K562 (cell line): ENCODE measurements around the gene GZF1. TPM values are rescaled to one million over a fixed set of nuclear protein-coding genes. Genes with fewer than 3 reads are reported as not detected.
A peak's percentile ranks its signal among the peaks of the same experiment; 100 is the strongest.

Experiments
- BHLHE40 ChIP-seq: IDR thresholded peaks from 2 replicates; pipeline ENCODE4 v1.6.1; 2011; ENCODE audit warnings: low read length, improper control_type of control experiment
- CEBPG ChIP-seq, 3 experiments: fragments of 200-800 bp in 1 of 3; sonication (Bioruptor generic) in 1 of 3; sonication (generic) in 1 of 3; formaldehyde crosslinking in 1 of 3; IDR thresholded peaks in 2 of 3; conservative IDR thresholded peaks in 1 of 3; 2 replicates each; pipeline versions ENCODE4 v1.6.1 to v1.8.0; 2016 to 2022; ENCODE audit warnings: missing compliant biosample characterization in 2 of 3, missing genetic modification characterization in 2 of 3, mild to moderate bottlenecking in 1 of 3, missing genetic modification reagents in 1 of 3
- E2F6 ChIP-seq, 2 experiments: IDR thresholded peaks; 2 replicates each; pipeline ENCODE4 v1.6.1; 2011; ENCODE audit warnings: borderline replicate concordance in 1 of 2, control low read depth in 1 of 2, low read depth in 1 of 2, low read length in 1 of 2, mild to moderate bottlenecking in 1 of 2, mixed read lengths in 1 of 2, moderate library complexity in 1 of 2; ENCODE audit not compliant: insufficient read depth in 1 of 2, insufficient read length in 1 of 2, poor library complexity in 1 of 2, severe bottlenecking in 1 of 2; ENCODE audit errors: extremely low read depth in 1 of 2
- ELF4 ChIP-seq: fragments of 450-650 bp; formaldehyde crosslinking; IDR thresholded peaks from 2 replicates; pipeline ENCODE4 v1.4.0; 2022; ENCODE audit warnings: missing genetic modification characterization
- MECOM ChIP-seq: fragments of 250-450 bp; sonication (Bioruptor Pico); IDR thresholded peaks from 2 replicates; pipeline ENCODE4 v1.8.0; 2022; ENCODE audit warnings: inconsistent platforms
- TEAD1 ChIP-seq, 2 experiments: fragments of 450-650 bp in 1 of 2; sonication (generic) in 1 of 2; formaldehyde crosslinking; IDR thresholded peaks; 2 replicates each; pipeline versions ENCODE4 v1.4.0 to v1.8.0; 2020 to 2022; ENCODE audit warnings: mild to moderate bottlenecking in 2 of 2, missing genetic modification reagents in 1 of 2
- TRIM25 ChIP-seq: fragments of 450-650 bp; IDR thresholded peaks from 2 replicates; pipeline ENCODE4 v1.7.0; 2016; ENCODE audit warnings: borderline replicate concordance
- YY1 ChIP-seq, 3 experiments: IDR thresholded peaks; 2 replicates each; pipeline ENCODE4 v1.6.1; 2011; ENCODE audit warnings: low read length in 2 of 3, mild to moderate bottlenecking in 2 of 3, moderate library complexity in 2 of 3, borderline replicate concordance in 1 of 3, control low read depth in 1 of 3, low read depth in 1 of 3; ENCODE audit not compliant: insufficient read depth in 3 of 3, insufficient replicate concordance in 2 of 3, control insufficient read depth in 1 of 3, insufficient read length in 1 of 3; ENCODE audit errors: extremely low read depth in 1 of 3
- ZBTB33 ChIP-seq: sonication (generic); formaldehyde crosslinking; IDR thresholded peaks from 2 replicates; pipeline ENCODE4 v1.8.1; 2023; ENCODE audit warnings: mild to moderate bottlenecking, missing genetic modification reagents
- ZNF444 ChIP-seq: fragments of 250-450 bp; sonication (Bioruptor Pico); IDR thresholded peaks from 2 replicates; pipeline ENCODE4 v1.4.0; 2020; ENCODE audit warnings: mild to moderate bottlenecking, moderate library complexity
- ZNF655 ChIP-seq: fragments of 250-450 bp; sonication (Bioruptor Pico); IDR thresholded peaks from 2 replicates; pipeline ENCODE4 v1.5.0; 2021
- ZNF699 ChIP-seq: fragments of 250-450 bp; sonication (Bioruptor Pico); IDR thresholded peaks from 2 replicates; pipeline ENCODE4 v1.8.0; 2021; ENCODE audit warnings: mild to moderate bottlenecking, moderate library complexity; ENCODE audit not compliant: insufficient replicate concordance
- ZNF75A ChIP-seq: fragments of 450-650 bp; formaldehyde crosslinking; IDR thresholded peaks from 2 replicates; pipeline ENCODE4 v1.4.0; 2020; ENCODE audit warnings: mild to moderate bottlenecking
- polyA plus RNA-seq, 8 experiments: library from polyadenylated mRNA; depleted of rRNA in 4 of 8; stranded (reverse) in 5 of 8; unstranded in 3 of 8; fragments of >200 nt; fragmentation: Nextera tagmentation in 2 of 8; fragmentation: Illumina TruSeq in 1 of 8; extraction: Ambion mirVana in 2 of 8; extraction: Trizol in 1 of 8; gene quantifications; 2 replicates each; pipeline versions ENCODE4 v1.2.1 to v1.2.3, GENCODE V29; 2011 to 2014; ENCODE audit warnings: inconsistent platforms in 1 of 8, missing spikeins in 1 of 8
- total RNA-seq, 7 experiments: library from RNA; depleted of rRNA in 6 of 7; stranded (reverse); fragments of >200 nt in 6 of 7; fragmentation: Illumina TruSeq in 2 of 7; extraction: Trizol in 2 of 7; gene quantifications; 2 replicates each; pipeline versions ENCODE4 v1.2.1 to v1.2.3, GENCODE V29; 2011 to 2021; ENCODE audit warnings: low replicate concordance in 1 of 7

The GZF1 gene
- total and polyA plus RNA-seq, 9 of the 15 experiments (the other 6 are each of a cell fraction or from before 2014, with no cell fraction given) = 1.2 to 15.7 (median 7.4) TPM

- TF ChIP-seq E2F6 (IDR thresholded peaks at IDR 0.05; ENCODE audit: borderline replicate concordance in 1 of 2, extremely low read depth in 1 of 2, insufficient read depth in 1 of 2, insufficient read length in 1 of 2, low read depth in 1 of 2, low read length in 1 of 2, poor library complexity in 1 of 2, severe bottlenecking in 1 of 2) (peak; percentile 51 to 71), TEAD1 (CRISPR knock-in tag; IDR thresholded peaks at IDR 0.05) (peak in 1 of 2 experiments; percentile 81; a peak in 2 of 4 replicates), MECOM (CRISPR knock-in tag) (no peak), ZNF75A (CRISPR knock-in tag) (no peak), BHLHE40 (peak; percentile 99), ZNF699 (CRISPR knock-in tag) (no peak), ZNF655 (CRISPR knock-in tag) (no peak), ZNF444 (CRISPR knock-in tag) (no peak), ZBTB33 (CRISPR knock-in tag) (no peak), TRIM25 (no peak), CEBPG (CRISPR knock-in tag; IDR thresholded peaks at IDR 0.05) (peak; percentile 100), CEBPG (tag; conservative IDR thresholded peaks at IDR 0.05 in 1 of 2, IDR thresholded peaks at IDR 0.05 in 1 of 2) (peak; percentile 100), ELF4 (CRISPR knock-in tag) (no peak), YY1 (IDR thresholded peaks at IDR 0.05; ENCODE audit: borderline replicate concordance in 1 of 3, control insufficient read depth in 1 of 3, extremely low read depth in 1 of 3, insufficient read depth in 3 of 3, insufficient read length in 1 of 3, insufficient replicate concordance in 2 of 3, low read depth in 1 of 3, low read length in 2 of 3) (peak in 2 of 3 experiments; percentile 19 to 26)
Observed at GRCh38 chr20:23361476-23362391, at the start of gene GZF1 (continued).
